Endothelial cell (in vitro differentiated cells): ENCODE measurements around the gene GSK3B. TPM values are rescaled to one million over a fixed set of nuclear protein-coding genes. Genes with fewer than 3 reads are reported as not detected.

ENCODE experiments used
- DNase-seq: peaks from one replicate; pipeline ENCODE4 v3.0.0; 2021; ENCODE audit warnings: low spot score
- H3K27ac Mint-ChIP-seq: one replicate; pipeline ENCODE4 v1.8.0; 2021; ENCODE audit warnings: mixed read lengths, inconsistent platforms; ENCODE audit not compliant: unreplicated experiment
- H3K27me3 Mint-ChIP-seq: one replicate; pipeline ENCODE4 v1.8.0; 2021; ENCODE audit warnings: mild to moderate bottlenecking, moderate library complexity, mixed read lengths, inconsistent platforms; ENCODE audit not compliant: unreplicated experiment
- H3K36me3 Mint-ChIP-seq: one replicate; pipeline ENCODE4 v1.8.0; 2021; ENCODE audit warnings: mild to moderate bottlenecking, low read depth, mixed read lengths, inconsistent platforms; ENCODE audit not compliant: unreplicated experiment
- H3K4me1 Mint-ChIP-seq: one replicate; pipeline ENCODE4 v1.8.0; 2021; ENCODE audit warnings: mild to moderate bottlenecking, mixed read lengths, inconsistent platforms; ENCODE audit not compliant: unreplicated experiment
- H3K4me3 Mint-ChIP-seq: one replicate; pipeline ENCODE4 v1.8.0; 2021; ENCODE audit warnings: mild to moderate bottlenecking, mixed read lengths, inconsistent platforms; ENCODE audit not compliant: unreplicated experiment
- H3K9me3 Mint-ChIP-seq: one replicate; pipeline ENCODE4 v1.8.0; 2021; ENCODE audit warnings: mixed read lengths, inconsistent platforms; ENCODE audit not compliant: unreplicated experiment
- CTCF ChIP-seq: fragments of 200-600 bp; sonication (generic); IDR thresholded peaks from one replicate; pipeline ENCODE4 v1.5.0; 2021; ENCODE audit warnings: antibody characterized with exemption; ENCODE audit not compliant: unreplicated experiment
- total RNA-seq: library from RNA; stranded (reverse); fragmentation: NEBNext Ultra II Directional; extraction: Animal tissue kit (Norgen Biotek cat#: 25700); gene quantifications from one replicate; pipeline ENCODE4 v1.2.1, GENCODE V29; 2021; ENCODE audit not compliant: unreplicated experiment

Gene GSK3B
- total RNA-seq, 1 donor from 2014 or later: 78.6 TPM

- H3K27me3 Mint-ChIP-seq: no peaks in the 10 kb centered on the region
- no peak for TF ChIP-seq CTCF
- peaks cover 2% of the 10 kb centered on the region for H3K4me1 Mint-ChIP-seq
- H3K9me3 Mint-ChIP-seq: no peaks in the 10 kb centered on the region
- no peak overlapping the region for H3K27ac Mint-ChIP-seq
- no peak for DNase-seq
- H3K4me3 Mint-ChIP-seq: no peak overlapping the region
- H3K36me3 Mint-ChIP-seq: no peaks in the 10 kb centered on the region
These were observed 315.4 kb downstream of the GSK3B start for GRCh38 chr3:119778811-119779210.

GRCh38 chr3:119778176-119778575 is 316.1 kb downstream of the GSK3B start:
- H3K27ac Mint-ChIP-seq: no peak overlapping the region
- no peak overlapping the region for H3K4me3 Mint-ChIP-seq
- no peaks in the 10 kb centered on the region for H3K27me3 Mint-ChIP-seq
- peaks cover 2% of the 10 kb centered on the region for H3K4me1 Mint-ChIP-seq
- no peak for TF ChIP-seq CTCF
- H3K36me3 Mint-ChIP-seq: no peaks in the 10 kb centered on the region
- H3K9me3 Mint-ChIP-seq: no peaks in the 10 kb centered on the region
- no peak for DNase-seq

- H3K27ac Mint-ChIP-seq: no peak overlapping the region
- H3K4me3 Mint-ChIP-seq: no peak overlapping the region
- peaks cover 1% of the 10 kb centered on the region for H3K27me3 Mint-ChIP-seq
- H3K9me3 Mint-ChIP-seq: no peaks in the 10 kb centered on the region
- no peak for TF ChIP-seq CTCF
- H3K4me1 Mint-ChIP-seq: no peaks in the 10 kb centered on the region
- no peak for DNase-seq
- no peaks in the 10 kb centered on the region for H3K36me3 Mint-ChIP-seq
These were observed 317.9 kb downstream of the GSK3B start for GRCh38 chr3:119776304-119776703.

- Mint-ChIP-seq H3K9me3 (no peaks in the 10 kb centered on the region), H3K4me3 (no peak overlapping the region), H3K36me3 (no peaks in the 10 kb centered on the region), H3K4me1 (no peaks in the 10 kb centered on the region), H3K27me3 (peaks cover 1% of the 10 kb centered on the region), H3K27ac (no peak overlapping the region)
- no peak for DNase-seq
- TF ChIP-seq CTCF: no peak
These were observed 319.8 kb downstream of the GSK3B start for GRCh38 chr3:119774444-119774843.

Other genes with a start within 250 kb of the GSK3B start
- 0.21 TPM for gene GPR156, start 190.8 kb upstream of the GSK3B start, total RNA-seq